Breast epithelium (tissue), 3 donors: Measurements from ENCODE around the gene KIF11.

Experiments used
- POLR2AphosphoS5 ChIP-seq, 3 donors: sonication (generic); formaldehyde crosslinking; IDR thresholded peaks; one replicate each; pipeline ENCODE4 v1.6.1; 2017; ENCODE audit warnings: antibody characterized with exemption in 3 of 3
- TF ChIP-seq, protein P1 (sequence below), 3 donors: fragments of 450-650 bp; IDR thresholded peaks; one replicate each; pipeline ENCODE4 v1.5.1; 2016 to 2017; ENCODE audit warnings: antibody characterized with exemption in 3 of 3, mild to moderate bottlenecking in 3 of 3, moderate library complexity in 3 of 3

DNA sequence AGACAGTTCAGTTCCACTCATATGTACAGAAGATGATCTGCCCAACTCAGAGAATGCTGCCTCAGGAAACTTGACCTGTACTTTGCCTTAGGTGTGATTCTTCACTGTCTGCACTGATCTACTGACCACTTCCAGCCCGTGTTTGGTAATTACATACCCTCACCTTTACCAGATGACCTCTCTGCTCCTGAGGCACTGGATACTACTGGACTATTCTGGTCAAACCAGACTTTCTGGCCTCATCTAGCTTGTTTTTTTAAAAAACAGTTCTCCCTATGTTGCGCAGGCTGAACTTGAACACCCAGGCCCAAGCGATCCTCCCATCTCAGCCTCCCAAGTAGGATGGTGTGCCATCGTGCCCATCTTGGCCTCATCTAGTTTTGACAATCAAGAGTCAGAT lies 45.3 kb upstream of the KIF11 start:
- TF ChIP-seq, protein P1, sequence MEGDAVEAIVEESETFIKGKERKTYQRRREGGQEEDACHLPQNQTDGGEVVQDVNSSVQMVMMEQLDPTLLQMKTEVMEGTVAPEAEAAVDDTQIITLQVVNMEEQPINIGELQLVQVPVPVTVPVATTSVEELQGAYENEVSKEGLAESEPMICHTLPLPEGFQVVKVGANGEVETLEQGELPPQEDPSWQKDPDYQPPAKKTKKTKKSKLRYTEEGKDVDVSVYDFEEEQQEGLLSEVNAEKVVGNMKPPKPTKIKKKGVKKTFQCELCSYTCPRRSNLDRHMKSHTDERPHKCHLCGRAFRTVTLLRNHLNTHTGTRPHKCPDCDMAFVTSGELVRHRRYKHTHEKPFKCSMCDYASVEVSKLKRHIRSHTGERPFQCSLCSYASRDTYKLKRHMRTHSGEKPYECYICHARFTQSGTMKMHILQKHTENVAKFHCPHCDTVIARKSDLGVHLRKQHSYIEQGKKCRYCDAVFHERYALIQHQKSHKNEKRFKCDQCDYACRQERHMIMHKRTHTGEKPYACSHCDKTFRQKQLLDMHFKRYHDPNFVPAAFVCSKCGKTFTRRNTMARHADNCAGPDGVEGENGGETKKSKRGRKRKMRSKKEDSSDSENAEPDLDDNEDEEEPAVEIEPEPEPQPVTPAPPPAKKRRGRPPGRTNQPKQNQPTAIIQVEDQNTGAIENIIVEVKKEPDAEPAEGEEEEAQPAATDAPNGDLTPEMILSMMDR (IDR thresholded peaks at IDR 0.05): no peak
- TF ChIP-seq POLR2AphosphoS5 (IDR thresholded peaks at IDR 0.05): no peak
